Loucy (cell line): Measurements from ENCODE around the gene LTB.
A peak's percentile ranks its signal among the peaks of the same experiment; 100 is the strongest.

Source experiments
- H2AFZ ChIP-seq: fragments of 200-600 bp; sonication (generic); 2 replicates; pipeline ENCODE4 v1.6.0; 2016; ENCODE audit warnings: antibody characterized with exemption, mild to moderate bottlenecking, low read length, moderate library complexity
- H3F3A ChIP-seq: fragments of 200-600 bp; 2 replicates; pipeline ENCODE4 v1.6.0; 2016; ENCODE audit warnings: antibody characterized with exemption, low read depth, mild to moderate bottlenecking
- H3K27me3 ChIP-seq: fragments of 200-600 bp; sonication (generic); 2 replicates; pipeline ENCODE4 v1.6.1; 2014; ENCODE audit warnings: low read length, mild to moderate bottlenecking; ENCODE audit not compliant: insufficient read depth, poor library complexity, severe bottlenecking
- H3K36me3 ChIP-seq: fragments of 200-600 bp; sonication (generic); 2 replicates; pipeline ENCODE4 v1.6.1; 2016; ENCODE audit warnings: low read length; ENCODE audit not compliant: insufficient read depth
- H3K4me1 ChIP-seq: fragments of 200-600 bp; sonication (generic); 2 replicates; pipeline ENCODE4 v1.5.1; 2014; ENCODE audit warnings: low read length, mild to moderate bottlenecking; ENCODE audit not compliant: insufficient read depth, poor library complexity, severe bottlenecking
- H3K4me2 ChIP-seq: fragments of 200-600 bp; sonication (generic); 2 replicates; pipeline ENCODE4 v1.6.0; 2014; ENCODE audit warnings: antibody characterized with exemption, low read length, low read depth, mild to moderate bottlenecking; ENCODE audit not compliant: poor library complexity, severe bottlenecking
- H3K4me3 ChIP-seq: fragments of 200-600 bp; sonication (generic); 2 replicates; pipeline ENCODE4 v1.5.1; 2014; ENCODE audit warnings: low read length, mild to moderate bottlenecking, mixed read lengths; ENCODE audit not compliant: poor library complexity, severe bottlenecking
- H3K79me2 ChIP-seq: fragments of 200-600 bp; sonication (generic); 2 replicates; pipeline ENCODE4 v1.6.1; 2014; ENCODE audit warnings: low read length; ENCODE audit not compliant: insufficient read depth
- H3K9ac ChIP-seq: fragments of 200-600 bp; sonication (generic); 2 replicates; pipeline ENCODE4 v1.6.0; 2014; ENCODE audit warnings: mild to moderate bottlenecking, low read depth, low read length, moderate library complexity; ENCODE audit not compliant: poor library complexity, severe bottlenecking
- H3K9me2 ChIP-seq: fragments of 200-600 bp; sonication (generic); replicated peaks from 2 replicates; pipeline ENCODE4 v1.6.1; 2016; ENCODE audit warnings: low read depth, low read length, mixed read lengths
- H3K9me3 ChIP-seq: fragments of 200-600 bp; sonication (generic); 2 replicates; pipeline ENCODE4 v1.6.1; 2014; ENCODE audit warnings: mild to moderate bottlenecking, antibody characterized with exemption, low read length, low read depth; ENCODE audit not compliant: insufficient read depth
- H4K20me1 ChIP-seq: fragments of 200-600 bp; sonication (generic); 2 replicates; pipeline ENCODE4 v1.6.0; 2014; ENCODE audit warnings: antibody characterized with exemption, low read length, mild to moderate bottlenecking; ENCODE audit not compliant: insufficient read depth, poor library complexity, severe bottlenecking
- EZH2phosphoT487 ChIP-seq: fragments of 200-600 bp; IDR thresholded peaks from 2 replicates; pipeline ENCODE4 v1.6.1; 2018; ENCODE audit warnings: antibody characterized with exemption, mild to moderate bottlenecking, moderate library complexity, borderline replicate concordance
- TF ChIP-seq, protein P1 (sequence below): fragments of 200-600 bp; sonication (generic); conservative IDR thresholded peaks from 2 replicates; pipeline ENCODE4 v1.5.1; 2014; ENCODE audit warnings: mild to moderate bottlenecking, antibody characterized with exemption, low read length

The LTB gene

DNA sequence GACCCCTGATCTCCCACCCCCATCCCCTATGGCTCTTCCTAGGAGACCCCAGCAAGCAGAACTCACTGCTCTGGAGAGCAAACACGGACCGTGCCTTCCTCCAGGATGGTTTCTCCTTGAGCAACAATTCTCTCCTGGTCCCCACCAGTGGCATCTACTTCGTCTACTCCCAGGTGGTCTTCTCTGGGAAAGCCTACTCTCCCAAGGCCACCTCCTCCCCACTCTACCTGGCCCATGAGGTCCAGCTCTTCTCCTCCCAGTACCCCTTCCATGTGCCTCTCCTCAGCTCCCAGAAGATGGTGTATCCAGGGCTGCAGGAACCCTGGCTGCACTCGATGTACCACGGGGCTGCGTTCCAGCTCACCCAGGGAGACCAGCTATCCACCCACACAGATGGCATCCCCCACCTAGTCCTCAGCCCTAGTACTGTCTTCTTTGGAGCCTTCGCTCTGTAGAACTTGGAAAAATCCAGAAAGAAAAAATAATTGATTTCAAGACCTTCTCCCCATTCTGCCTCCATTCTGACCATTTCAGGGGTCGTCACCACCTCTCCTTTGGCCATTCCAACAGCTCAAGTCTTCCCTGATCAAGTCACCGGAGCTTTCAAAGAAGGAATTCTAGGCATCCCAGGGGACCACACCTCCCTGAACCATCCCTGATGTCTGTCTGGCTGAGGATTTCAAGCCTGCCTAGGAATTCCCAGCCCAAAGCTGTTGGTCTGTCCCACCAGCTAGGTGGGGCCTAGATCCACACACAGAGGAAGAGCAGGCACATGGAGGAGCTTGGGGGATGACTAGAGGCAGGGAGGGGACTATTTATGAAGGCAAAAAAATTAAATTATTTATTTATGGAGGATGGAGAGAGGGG, 8.8 kb downstream of the LTB start:
- H3K9me3 ChIP-seq = no peaks in the 10 kb centered on the region
- TF ChIP-seq, protein P1, sequence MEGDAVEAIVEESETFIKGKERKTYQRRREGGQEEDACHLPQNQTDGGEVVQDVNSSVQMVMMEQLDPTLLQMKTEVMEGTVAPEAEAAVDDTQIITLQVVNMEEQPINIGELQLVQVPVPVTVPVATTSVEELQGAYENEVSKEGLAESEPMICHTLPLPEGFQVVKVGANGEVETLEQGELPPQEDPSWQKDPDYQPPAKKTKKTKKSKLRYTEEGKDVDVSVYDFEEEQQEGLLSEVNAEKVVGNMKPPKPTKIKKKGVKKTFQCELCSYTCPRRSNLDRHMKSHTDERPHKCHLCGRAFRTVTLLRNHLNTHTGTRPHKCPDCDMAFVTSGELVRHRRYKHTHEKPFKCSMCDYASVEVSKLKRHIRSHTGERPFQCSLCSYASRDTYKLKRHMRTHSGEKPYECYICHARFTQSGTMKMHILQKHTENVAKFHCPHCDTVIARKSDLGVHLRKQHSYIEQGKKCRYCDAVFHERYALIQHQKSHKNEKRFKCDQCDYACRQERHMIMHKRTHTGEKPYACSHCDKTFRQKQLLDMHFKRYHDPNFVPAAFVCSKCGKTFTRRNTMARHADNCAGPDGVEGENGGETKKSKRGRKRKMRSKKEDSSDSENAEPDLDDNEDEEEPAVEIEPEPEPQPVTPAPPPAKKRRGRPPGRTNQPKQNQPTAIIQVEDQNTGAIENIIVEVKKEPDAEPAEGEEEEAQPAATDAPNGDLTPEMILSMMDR = no peak
- TF ChIP-seq EZH2phosphoT487 = no peak
- H3F3A ChIP-seq = no peaks in the 10 kb centered on the region
- no peak overlapping the region for H3K4me2 ChIP-seq
- no peaks in the 10 kb centered on the region for H3K27me3 ChIP-seq
- no peaks in the 10 kb centered on the region for H3K36me3 ChIP-seq
- no peaks in the 10 kb centered on the region for H4K20me1 ChIP-seq
- no peak overlapping the region for H3K9ac ChIP-seq
- no peaks in the 10 kb centered on the region for H3K9me2 ChIP-seq
- no peak overlapping the region for H3K4me3 ChIP-seq
- no peak overlapping the region for H2AFZ ChIP-seq
- peaks cover 80% of the 10 kb centered on the region for H3K4me1 ChIP-seq
- no peaks in the 10 kb centered on the region for H3K79me2 ChIP-seq

- Histone ChIP-seq H3K4me2 (peak within 1 kb of the TSS; percentile 15), H3K4me3 (no peak within 1 kb of the TSS), H3K9me2 (no peaks in the 10 kb centered on the region), H3K9ac (no peak within 1 kb of the TSS), H3K36me3 (no peaks in the 10 kb centered on the region), H3F3A (0 out of 2 replicates have a peak, but pooled peaks cover 3% of the 10 kb centered on the region), H3K4me1 (peaks cover 86% of the 10 kb centered on the region), H2AFZ (no peak within 1 kb of the TSS; the same call in 1 of the 2 replicates), H3K9me3 (no peaks in the 10 kb centered on the region), H3K79me2 (no peaks in the 10 kb centered on the region), H3K27me3 (no peaks in the 10 kb centered on the region), H4K20me1 (no peaks in the 10 kb centered on the region)
- TF ChIP-seq, protein P1 = no peak
- TF ChIP-seq EZH2phosphoT487 = no peak
These were observed 9.9 kb downstream of the LTB start, which contains the start of gene LTA for GRCh38 chr6:31572041-31572911. Gene LTA, plus strand, starts transcription at chr6:31572289. Its CDS starts 454 bp downstream, at chr6:31572743.

- Histone ChIP-seq H3K4me3 (no peak overlapping the region), H3K9me3 (no peaks in the 10 kb centered on the region), H3K27me3 (no peaks in the 10 kb centered on the region), H3F3A (0 out of 2 replicates have a peak, but pooled peaks cover 3% of the 10 kb centered on the region), H4K20me1 (no peaks in the 10 kb centered on the region), H3K79me2 (no peaks in the 10 kb centered on the region), H3K4me2 (no peak overlapping the region), H3K36me3 (no peaks in the 10 kb centered on the region), H3K9me2 (no peaks in the 10 kb centered on the region), H3K4me1 (peaks cover 67% of the 10 kb centered on the region), H3K9ac (no peak overlapping the region), H2AFZ (no peak overlapping the region)
- TF ChIP-seq EZH2phosphoT487 = no peak
- TF ChIP-seq, protein P1 = no peak
These were observed 12.2 kb downstream of the LTB start for GRCh38 chr6:31569861-31570536.
